NT2/D1 (cell line): Measurements from ENCODE around the gene CTTNBP2.

Experiments used
- SUZ12 ChIP-seq: IDR thresholded peaks from 2 replicates; pipeline ENCODE4 v1.6.1; 2011; ENCODE audit not compliant: insufficient read length, insufficient read depth; ENCODE audit errors: extremely low read depth
- YY1 ChIP-seq: IDR thresholded peaks from 2 replicates; pipeline ENCODE4 v1.6.1; 2011; ENCODE audit not compliant: insufficient read length, insufficient read depth
- ZNF274 ChIP-seq: IDR thresholded peaks from 2 replicates; pipeline ENCODE4 v1.6.1; 2011; ENCODE audit warnings: mild to moderate bottlenecking, low read depth, low read length

GRCh38 chr7:117800406-117800805, 72.8 kb downstream of the CTTNBP2 start:
- TF ChIP-seq ZNF274, result no peak
- TF ChIP-seq SUZ12, result no peak
- no peak for TF ChIP-seq YY1
